GM12878 (cell line): Measurements from ENCODE around the gene UNKL. TPM values are rescaled to one million over a fixed set of nuclear protein-coding genes. Genes with fewer than 3 reads are reported as not detected.

ENCODE experiments used
- ATF7 ChIP-seq: fragments of 450-650 bp; IDR thresholded peaks from 2 replicates; pipeline ENCODE4 v1.6.1; 2016; ENCODE audit warnings: low read depth, mild to moderate bottlenecking
- BRCA1 ChIP-seq: IDR thresholded peaks from 2 replicates; pipeline ENCODE4 v1.6.1; 2011; ENCODE audit warnings: low read depth, low read length, improper control_type of control experiment
- CEBPB ChIP-seq, 2 experiments: fragments of 150-350 bp in 1 of 2; IDR thresholded peaks; 2 replicates each; pipeline ENCODE4 v1.6.1; 2012 to 2014; ENCODE audit warnings: low read depth in 2 of 2, low read length in 2 of 2, borderline replicate concordance in 1 of 2, inconsistent platforms in 1 of 2
- EZH2 ChIP-seq: IDR thresholded peaks from 2 replicates; pipeline ENCODE4 v1.6.1; 2012; ENCODE audit warnings: low read depth, mild to moderate bottlenecking, control low read depth, inconsistent platforms, low read length, borderline replicate concordance; ENCODE audit not compliant: control insufficient read depth
- IKZF2 ChIP-seq, 2 experiments: fragments of 450-650 bp; IDR thresholded peaks; 2 replicates each; pipeline ENCODE4 v1.6.1; 2017; ENCODE audit warnings: mild to moderate bottlenecking in 2 of 2, moderate library complexity in 2 of 2
- JUND ChIP-seq: IDR thresholded peaks from 2 replicates; pipeline ENCODE4 v1.6.1; 2012; ENCODE audit warnings: low read depth, mild to moderate bottlenecking, low read length, improper control_type of control experiment, moderate library complexity
- LARP7 ChIP-seq: fragments of 450-650 bp; IDR thresholded peaks from 2 replicates; pipeline ENCODE4 v1.6.1; 2017; ENCODE audit warnings: mild to moderate bottlenecking
- MEF2A ChIP-seq: IDR thresholded peaks from 2 replicates; pipeline ENCODE4 v1.6.1; 2011; ENCODE audit warnings: low read depth, mild to moderate bottlenecking, low read length, moderate library complexity; ENCODE audit not compliant: insufficient read depth
- MTA3 ChIP-seq: IDR thresholded peaks from 2 replicates; pipeline ENCODE4 v1.6.1; 2012; ENCODE audit warnings: low read length, inconsistent platforms, borderline replicate concordance
- NFXL1 ChIP-seq: fragments of 450-650 bp; IDR thresholded peaks from 2 replicates; pipeline ENCODE4 v1.6.1; 2017; ENCODE audit warnings: antibody characterized with exemption, mild to moderate bottlenecking, borderline replicate concordance
- RCOR1 ChIP-seq: conservative IDR thresholded peaks from 2 replicates; pipeline ENCODE4 v1.6.1; 2012; ENCODE audit warnings: low read depth, low read length, improper control_type of control experiment
- ZNF24 ChIP-seq: fragments of 450-650 bp; IDR thresholded peaks from 2 replicates; pipeline ENCODE4 v1.6.1; 2017; ENCODE audit warnings: antibody characterized with exemption, mild to moderate bottlenecking
- ZNF384 ChIP-seq: IDR thresholded peaks from 2 replicates; pipeline ENCODE4 v1.6.1; 2012; ENCODE audit warnings: low read depth, mild to moderate bottlenecking, low read length, improper control_type of control experiment, borderline replicate concordance
- ZNF687 ChIP-seq: fragments of 450-650 bp; IDR thresholded peaks from 2 replicates; pipeline ENCODE4 v1.6.1; 2017; ENCODE audit warnings: mild to moderate bottlenecking, moderate library complexity
- polyA plus RNA-seq, 11 experiments: library from polyadenylated mRNA; depleted of rRNA in 4 of 11; unstranded in 6 of 11; stranded (reverse) in 5 of 11; fragments of >200 nt; fragmentation: Nextera tagmentation in 4 of 11; fragmentation: Illumina TruSeq in 1 of 11; extraction: Ambion mirVana in 4 of 11; extraction: Trizol in 1 of 11; gene quantifications; 1 replicate in 1 of 11; 2 replicates in 10 of 11; pipeline versions ENCODE4 v1.2.1 to v1.2.3, GENCODE V29; 2011 to 2016; ENCODE audit warnings: inconsistent platforms in 2 of 11, missing spikeins in 2 of 11, low read depth in 1 of 11
- total RNA-seq, 4 experiments: library from RNA; depleted of rRNA in 3 of 4; stranded (reverse); fragments of >200 nt in 3 of 4; fragmentation: Illumina TruSeq in 1 of 4; extraction: Trizol in 1 of 4; gene quantifications; 2 replicates each; pipeline versions ENCODE4 v1.2.1 to v1.2.3, GENCODE V29; 2013 to 2021
- TF ChIP-seq, protein P1 (sequence below): fragments of 450-650 bp; IDR thresholded peaks from 2 replicates; pipeline ENCODE4 v1.6.1; 2016; ENCODE audit warnings: mild to moderate bottlenecking
- TF ChIP-seq, protein P2 (sequence below): IDR thresholded peaks from 2 replicates; pipeline ENCODE4 v1.6.1; 2011; ENCODE audit warnings: borderline replicate concordance, low read depth, mild to moderate bottlenecking, moderate library complexity, mixed read lengths, low read length; ENCODE audit not compliant: insufficient read depth; ENCODE audit errors: extremely low read length
- TF ChIP-seq, protein P3 (sequence below): fragments of 150-350 bp; IDR thresholded peaks from 2 replicates; pipeline ENCODE4 v1.6.1; 2014; ENCODE audit warnings: mild to moderate bottlenecking, low read depth, low read length
- TF ChIP-seq, protein P4 (sequence below): fragments of 450-650 bp; IDR thresholded peaks from 2 replicates; pipeline ENCODE4 v1.6.1; 2018; ENCODE audit warnings: mild to moderate bottlenecking, low read depth, moderate library complexity; ENCODE audit not compliant: partially characterized antibody

UNKL gene
- total and polyA plus RNA-seq, 10 of the 15 experiments (the other 5 are each of a cell fraction or from before 2014, with no cell fraction given) = 0.40 to 21.6 (median 9.1) TPM

- TF ChIP-seq, protein P1, sequence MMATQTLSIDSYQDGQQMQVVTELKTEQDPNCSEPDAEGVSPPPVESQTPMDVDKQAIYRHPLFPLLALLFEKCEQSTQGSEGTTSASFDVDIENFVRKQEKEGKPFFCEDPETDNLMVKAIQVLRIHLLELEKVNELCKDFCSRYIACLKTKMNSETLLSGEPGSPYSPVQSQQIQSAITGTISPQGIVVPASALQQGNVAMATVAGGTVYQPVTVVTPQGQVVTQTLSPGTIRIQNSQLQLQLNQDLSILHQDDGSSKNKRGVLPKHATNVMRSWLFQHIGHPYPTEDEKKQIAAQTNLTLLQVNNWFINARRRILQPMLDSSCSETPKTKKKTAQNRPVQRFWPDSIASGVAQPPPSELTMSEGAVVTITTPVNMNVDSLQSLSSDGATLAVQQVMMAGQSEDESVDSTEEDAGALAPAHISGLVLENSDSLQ = no peak
- TF ChIP-seq BRCA1 (no peak), JUND (no peak), ZNF384 (no peak), ZNF687 (peak; percentile 90), IKZF2 (IDR thresholded peaks at IDR 0.05) (no peak), LARP7 (no peak; the same call in 1 of the 2 replicates), MTA3 (no peak), ATF7 (no peak), MEF2A (peak; percentile 77), ZNF24 (no peak; the same call in 1 of the 2 replicates), EZH2 (no peak), RCOR1 (0 out of 2 replicates have a peak, but pooled peaks have one; percentile 35), NFXL1 (no peak), CEBPB (IDR thresholded peaks at IDR 0.05; ENCODE audit: borderline replicate concordance in 1 of 2, low read depth in 2 of 2, low read length in 2 of 2) (no peak)
- TF ChIP-seq, protein P2, sequence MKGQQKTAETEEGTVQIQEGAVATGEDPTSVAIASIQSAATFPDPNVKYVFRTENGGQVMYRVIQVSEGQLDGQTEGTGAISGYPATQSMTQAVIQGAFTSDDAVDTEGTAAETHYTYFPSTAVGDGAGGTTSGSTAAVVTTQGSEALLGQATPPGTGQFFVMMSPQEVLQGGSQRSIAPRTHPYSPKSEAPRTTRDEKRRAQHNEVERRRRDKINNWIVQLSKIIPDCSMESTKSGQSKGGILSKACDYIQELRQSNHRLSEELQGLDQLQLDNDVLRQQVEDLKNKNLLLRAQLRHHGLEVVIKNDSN = peak; percentile 100
- TF ChIP-seq, protein P3, sequence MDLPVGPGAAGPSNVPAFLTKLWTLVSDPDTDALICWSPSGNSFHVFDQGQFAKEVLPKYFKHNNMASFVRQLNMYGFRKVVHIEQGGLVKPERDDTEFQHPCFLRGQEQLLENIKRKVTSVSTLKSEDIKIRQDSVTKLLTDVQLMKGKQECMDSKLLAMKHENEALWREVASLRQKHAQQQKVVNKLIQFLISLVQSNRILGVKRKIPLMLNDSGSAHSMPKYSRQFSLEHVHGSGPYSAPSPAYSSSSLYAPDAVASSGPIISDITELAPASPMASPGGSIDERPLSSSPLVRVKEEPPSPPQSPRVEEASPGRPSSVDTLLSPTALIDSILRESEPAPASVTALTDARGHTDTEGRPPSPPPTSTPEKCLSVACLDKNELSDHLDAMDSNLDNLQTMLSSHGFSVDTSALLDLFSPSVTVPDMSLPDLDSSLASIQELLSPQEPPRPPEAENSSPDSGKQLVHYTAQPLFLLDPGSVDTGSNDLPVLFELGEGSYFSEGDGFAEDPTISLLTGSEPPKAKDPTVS = no peak
- TF ChIP-seq, protein P4, sequence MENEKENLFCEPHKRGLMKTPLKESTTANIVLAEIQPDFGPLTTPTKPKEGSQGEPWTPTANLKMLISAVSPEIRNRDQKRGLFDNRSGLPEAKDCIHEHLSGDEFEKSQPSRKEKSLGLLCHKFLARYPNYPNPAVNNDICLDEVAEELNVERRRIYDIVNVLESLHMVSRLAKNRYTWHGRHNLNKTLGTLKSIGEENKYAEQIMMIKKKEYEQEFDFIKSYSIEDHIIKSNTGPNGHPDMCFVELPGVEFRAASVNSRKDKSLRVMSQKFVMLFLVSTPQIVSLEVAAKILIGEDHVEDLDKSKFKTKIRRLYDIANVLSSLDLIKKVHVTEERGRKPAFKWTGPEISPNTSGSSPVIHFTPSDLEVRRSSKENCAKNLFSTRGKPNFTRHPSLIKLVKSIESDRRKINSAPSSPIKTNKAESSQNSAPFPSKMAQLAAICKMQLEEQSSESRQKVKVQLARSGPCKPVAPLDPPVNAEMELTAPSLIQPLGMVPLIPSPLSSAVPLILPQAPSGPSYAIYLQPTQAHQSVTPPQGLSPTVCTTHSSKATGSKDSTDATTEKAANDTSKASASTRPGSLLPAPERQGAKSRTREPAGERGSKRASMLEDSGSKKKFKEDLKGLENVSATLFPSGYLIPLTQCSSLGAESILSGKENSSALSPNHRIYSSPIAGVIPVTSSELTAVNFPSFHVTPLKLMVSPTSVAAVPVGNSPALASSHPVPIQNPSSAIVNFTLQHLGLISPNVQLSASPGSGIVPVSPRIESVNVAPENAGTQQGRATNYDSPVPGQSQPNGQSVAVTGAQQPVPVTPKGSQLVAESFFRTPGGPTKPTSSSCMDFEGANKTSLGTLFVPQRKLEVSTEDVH = no peak
Measured at GRCh38 chr16:1351582-1352362, 62.7 kb downstream of the UNKL start, which contains the start of the genes GNPTG and TSR3 (continued).
